ENCODE results near the gene CSNK1G1.

CSNK1G1 gene

GRCh38 chr15:64251121-64251520 lies 104.9 kb downstream of the CSNK1G1 start:
- Histone ChIP-seq H3K27ac (ENCODE audit: low read length) (no peak overlapping the region), H3K27me3 (ENCODE audit: insufficient read depth, low read length) (no peaks in the 10 kb centered on the region), H3K9ac (ENCODE audit: low read depth, low read length) (no peak overlapping the region), H3K4me3 (ENCODE audit: low read length) (no peak overlapping the region), H3K36me3 (ENCODE audit: insufficient read depth, low read depth, low read length) (no peaks in the 10 kb centered on the region), H3K9me3 (ENCODE audit: insufficient read depth, low read depth, low read length) (no peaks in the 10 kb centered on the region), H3K4me1 (ENCODE audit: insufficient read depth, low read length) (peaks cover 26% of the 10 kb centered on the region; the same call in 1 of the 2 replicates)

GRCh38 chr15:64249883-64250575 lies 105.9 kb downstream of the CSNK1G1 start:
- Histone ChIP-seq H3K4me1 (ENCODE audit: insufficient read depth, low read length) (peaks cover 19% of the 10 kb centered on the region; the same call in 1 of the 2 replicates), H3K27me3 (ENCODE audit: insufficient read depth, low read length) (no peaks in the 10 kb centered on the region), H3K9ac (ENCODE audit: low read depth, low read length) (no peak overlapping the region), H3K36me3 (ENCODE audit: insufficient read depth, low read depth, low read length) (no peaks in the 10 kb centered on the region), H3K27ac (ENCODE audit: low read length) (no peak overlapping the region), H3K9me3 (ENCODE audit: insufficient read depth, low read depth, low read length) (no peaks in the 10 kb centered on the region), H3K4me3 (ENCODE audit: low read length) (no peak overlapping the region)

GRCh38 chr15:64249406-64249805 lies 106.6 kb downstream of the CSNK1G1 start:
- H3K9ac ChIP-seq (ENCODE audit: low read depth, low read length): no peak overlapping the region
- no peak overlapping the region for H3K4me3 ChIP-seq (ENCODE audit: low read length)
- no peak overlapping the region for H3K27ac ChIP-seq (ENCODE audit: low read length)
- no peaks in the 10 kb centered on the region for H3K27me3 ChIP-seq (ENCODE audit: insufficient read depth, low read length)
- no peaks in the 10 kb centered on the region for H3K36me3 ChIP-seq (ENCODE audit: insufficient read depth, low read depth, low read length)
- H3K9me3 ChIP-seq (ENCODE audit: insufficient read depth, low read depth, low read length): no peaks in the 10 kb centered on the region
- H3K4me1 ChIP-seq (ENCODE audit: insufficient read depth, low read length): peaks cover 16% of the 10 kb centered on the region; the same call in 1 of the 2 replicates

GRCh38 chr15:64247906-64248541 lies 107.9 kb downstream of the CSNK1G1 start:
- Histone ChIP-seq H3K4me1 (ENCODE audit: insufficient read depth, low read length) (peaks cover 16% of the 10 kb centered on the region; the same call in 1 of the 2 replicates), H3K27me3 (ENCODE audit: insufficient read depth, low read length) (no peaks in the 10 kb centered on the region), H3K9me3 (ENCODE audit: insufficient read depth, low read depth, low read length) (no peaks in the 10 kb centered on the region), H3K27ac (ENCODE audit: low read length) (peak overlapping the region; percentile 58), H3K4me3 (ENCODE audit: low read length) (no peak overlapping the region; the same call in 1 of the 2 replicates), H3K36me3 (ENCODE audit: insufficient read depth, low read depth, low read length) (no peaks in the 10 kb centered on the region), H3K9ac (ENCODE audit: low read depth, low read length) (peak overlapping the region; percentile 52; the same call in 1 of the 2 replicates)

- Histone ChIP-seq H3K27ac (ENCODE audit: low read length) (peak overlapping the region; percentile 58), H3K9ac (ENCODE audit: low read depth, low read length) (peak overlapping the region; percentile 52; the same call in 1 of the 2 replicates), H3K4me3 (ENCODE audit: low read length) (no peak overlapping the region; the same call in 1 of the 2 replicates), H3K9me3 (ENCODE audit: insufficient read depth, low read depth, low read length) (no peaks in the 10 kb centered on the region), H3K36me3 (ENCODE audit: insufficient read depth, low read depth, low read length) (no peaks in the 10 kb centered on the region), H3K4me1 (ENCODE audit: insufficient read depth, low read length) (peaks cover 16% of the 10 kb centered on the region; the same call in 1 of the 2 replicates), H3K27me3 (ENCODE audit: insufficient read depth, low read length) (no peaks in the 10 kb centered on the region)
These were observed 108.5 kb downstream of the CSNK1G1 start for GRCh38 chr15:64247535-64247905.

GRCh38 chr15:64246364-64247189 lies 109.4 kb downstream of the CSNK1G1 start:
- no peak overlapping the region for H3K27ac ChIP-seq (ENCODE audit: low read length)
- no peak overlapping the region for H3K9ac ChIP-seq (ENCODE audit: low read depth, low read length)
- H3K4me3 ChIP-seq (ENCODE audit: low read length): no peak overlapping the region
- H3K36me3 ChIP-seq (ENCODE audit: insufficient read depth, low read depth, low read length): no peaks in the 10 kb centered on the region
- H3K9me3 ChIP-seq (ENCODE audit: insufficient read depth, low read depth, low read length): no peaks in the 10 kb centered on the region
- H3K27me3 ChIP-seq (ENCODE audit: insufficient read depth, low read length): no peaks in the 10 kb centered on the region
- peaks cover 16% of the 10 kb centered on the region; the same call in 1 of the 2 replicates for H3K4me1 ChIP-seq (ENCODE audit: insufficient read depth, low read length)

- no peaks in the 10 kb centered on the region for H3K9me3 ChIP-seq (ENCODE audit: insufficient read depth, low read depth, low read length)
- H3K4me1 ChIP-seq (ENCODE audit: insufficient read depth, low read length): peaks cover 16% of the 10 kb centered on the region; the same call in 1 of the 2 replicates
- no peaks in the 10 kb centered on the region for H3K36me3 ChIP-seq (ENCODE audit: insufficient read depth, low read depth, low read length)
- H3K4me3 ChIP-seq (ENCODE audit: low read length): no peak overlapping the region
- H3K27ac ChIP-seq (ENCODE audit: low read length): no peak overlapping the region
- H3K9ac ChIP-seq (ENCODE audit: low read depth, low read length): no peak overlapping the region
- H3K27me3 ChIP-seq (ENCODE audit: insufficient read depth, low read length): no peaks in the 10 kb centered on the region
These were observed 110.6 kb downstream of the CSNK1G1 start for GRCh38 chr15:64245405-64245804.

- H3K9ac ChIP-seq (ENCODE audit: low read depth, low read length): no peak overlapping the region
- no peaks in the 10 kb centered on the region for H3K9me3 ChIP-seq (ENCODE audit: insufficient read depth, low read depth, low read length)
- no peaks in the 10 kb centered on the region for H3K27me3 ChIP-seq (ENCODE audit: insufficient read depth, low read length)
- H3K36me3 ChIP-seq (ENCODE audit: insufficient read depth, low read depth, low read length): no peaks in the 10 kb centered on the region
- no peak overlapping the region for H3K27ac ChIP-seq (ENCODE audit: low read length)
- H3K4me3 ChIP-seq (ENCODE audit: low read length): no peak overlapping the region
- H3K4me1 ChIP-seq (ENCODE audit: insufficient read depth, low read length): no peaks in the 10 kb centered on the region
These were observed 118.3 kb downstream of the CSNK1G1 start for GRCh38 chr15:64237677-64238076.

GRCh38 chr15:64236156-64236894 lies 119.6 kb downstream of the CSNK1G1 start:
- no peak overlapping the region for H3K4me3 ChIP-seq (ENCODE audit: low read length)

GRCh38 chr15:64235552-64235951 lies 120.4 kb downstream of the CSNK1G1 start:
- Histone ChIP-seq H3K36me3 (ENCODE audit: insufficient read depth, low read depth, low read length) (no peaks in the 10 kb centered on the region), H3K9ac (ENCODE audit: low read depth, low read length) (no peak overlapping the region), H3K4me1 (ENCODE audit: insufficient read depth, low read length) (no peaks in the 10 kb centered on the region), H3K9me3 (ENCODE audit: insufficient read depth, low read depth, low read length) (no peaks in the 10 kb centered on the region), H3K4me3 (ENCODE audit: low read length) (no peak overlapping the region), H3K27me3 (ENCODE audit: insufficient read depth, low read length) (no peaks in the 10 kb centered on the region), H3K27ac (ENCODE audit: low read length) (no peak overlapping the region)

More at GRCh38 chr15:64236156-64236894, 119.6 kb downstream of the CSNK1G1 start:
- no peak overlapping the region for H3K9ac ChIP-seq (ENCODE audit: low read depth, low read length)
- no peaks in the 10 kb centered on the region for H3K36me3 ChIP-seq (ENCODE audit: insufficient read depth, low read depth, low read length)
- no peak overlapping the region for H3K27ac ChIP-seq (ENCODE audit: low read length)
- H3K9me3 ChIP-seq (ENCODE audit: insufficient read depth, low read depth, low read length): no peaks in the 10 kb centered on the region
- no peaks in the 10 kb centered on the region for H3K27me3 ChIP-seq (ENCODE audit: insufficient read depth, low read length)
- H3K4me1 ChIP-seq (ENCODE audit: insufficient read depth, low read length): no peaks in the 10 kb centered on the region

- no peaks in the 10 kb centered on the region for H3K4me1 ChIP-seq (ENCODE audit: insufficient read depth, low read length)
- H3K9me3 ChIP-seq (ENCODE audit: insufficient read depth, low read depth, low read length): no peaks in the 10 kb centered on the region
- no peaks in the 10 kb centered on the region for H3K36me3 ChIP-seq (ENCODE audit: insufficient read depth, low read depth, low read length)
- no peak overlapping the region for H3K27ac ChIP-seq (ENCODE audit: low read length)
- no peak overlapping the region for H3K9ac ChIP-seq (ENCODE audit: low read depth, low read length)
- H3K27me3 ChIP-seq (ENCODE audit: insufficient read depth, low read length): no peaks in the 10 kb centered on the region
- no peak overlapping the region for H3K4me3 ChIP-seq (ENCODE audit: low read length)
These were observed 122.7 kb downstream of the CSNK1G1 start for GRCh38 chr15:64233299-64233698.
